ENCODE results near the gene CHD2.
A peak's percentile ranks its signal among the peaks of the same experiment; 100 is the strongest.

CHD2 gene

GRCh38 chr15:92885224-92886041 lies 14.7 kb upstream of the CHD2 start:
- DNase-seq: no peak

- DNase-seq: no peak
Observed at GRCh38 chr15:92886042-92886537, 14.0 kb upstream of the CHD2 start.

- DNase-seq: no peak
Observed at GRCh38 chr15:92886815-92887214, 13.3 kb upstream of the CHD2 start.

GRCh38 chr15:92887869-92888268 lies 12.3 kb upstream of the CHD2 start:
- DNase-seq: no peak

- no peak for DNase-seq
Observed at GRCh38 chr15:92889390-92890107, 10.6 kb upstream of the CHD2 start.

GRCh38 chr15:92891533-92892200 lies 8.5 kb upstream of the CHD2 start:
- DNase-seq: no peak

GRCh38 chr15:92892201-92892555 lies 7.9 kb upstream of the CHD2 start:
- DNase-seq: no peak

- DNase-seq: no peak
Observed at GRCh38 chr15:92893200-92893599, 6.9 kb upstream of the CHD2 start.

- no peak for DNase-seq
Observed at GRCh38 chr15:92896561-92896960, 3.6 kb upstream of the CHD2 start.

- DNase-seq: no peak
Observed at GRCh38 chr15:92897620-92898019, 2.5 kb upstream of the CHD2 start.

- DNase-seq: no peak
Observed at GRCh38 chr15:92898988-92899582, 1.0 kb upstream of the CHD2 start.

GRCh38 chr15:92899601-92899947 lies 550 bp upstream of the CHD2 start:
- DNase-seq: no peak

GRCh38 chr15:92900731-92901071 lies 577 bp downstream of the CHD2 start:
- DNase-seq: no peak

- DNase-seq: no peak
Observed at GRCh38 chr15:92901072-92901761, 1.1 kb downstream of the CHD2 start.

GRCh38 chr15:92901995-92902394 lies 1.9 kb downstream of the CHD2 start:
- no peak for DNase-seq

GRCh38 chr15:92902737-92903593 lies 2.8 kb downstream of the CHD2 start:
- no peak for DNase-seq

GRCh38 chr15:92903631-92903965 lies 3.5 kb downstream of the CHD2 start:
- DNase-seq: no peak

GRCh38 chr15:92903966-92904721 lies 4.0 kb downstream of the CHD2 start:
- peak; percentile 98 to 99 (median 99) for DNase-seq

GRCh38 chr15:92904722-92905571 lies 4.8 kb downstream of the CHD2 start:
- no peak for DNase-seq

- peak in 3 of 6 experiments; percentile 40 to 58 (median 56) for DNase-seq
Observed at GRCh38 chr15:92906020-92906419, 5.9 kb downstream of the CHD2 start.

Data from stimulated activated naive CD4-positive, alpha-beta T cell (primary cell).